BJ (cell line): ENCODE measurements around the gene CCDC18. TPM values are rescaled to one million over a fixed set of nuclear protein-coding genes. Genes with fewer than 3 reads are reported as not detected.

Experiments used
- CTCF ChIA-PET: fragments of 350-600 bp; formaldehyde crosslinking; extraction: SDS; loops from one replicate; lab custom pipeline; 2021; ENCODE audit warnings: antibody characterized with exemption, inconsistent platforms; lab: Yijun Ruan, JAX
- POLR2A ChIA-PET: fragments of 300-600 bp; sonication (Branson Sonifier 250); formaldehyde crosslinking; extraction: SDS; loops from one replicate; lab custom pipeline; 2021; ENCODE audit warnings: antibody characterized with exemption; lab: Charles Lee
- DNase-seq: peaks from one replicate; pipeline ENCODE4 v3.0.0-alpha.2; 2011; ENCODE audit warnings: low read depth
- H3K27me3 ChIP-seq: 2 replicates; pipeline ENCODE4 v1.6.0; 2011; ENCODE audit warnings: low read length; ENCODE audit not compliant: control insufficient read depth, insufficient read depth
- H3K36me3 ChIP-seq: 2 replicates; pipeline ENCODE4 v1.5.1; 2011; ENCODE audit warnings: low read length; ENCODE audit not compliant: control insufficient read depth, insufficient read depth
- H3K4me3 ChIP-seq: 2 replicates; pipeline ENCODE4 v1.5.1; 2011; ENCODE audit warnings: low read depth, mild to moderate bottlenecking, control low read depth, low read length
- polyA plus RNA-seq: library from polyadenylated mRNA; depleted of rRNA; stranded (reverse); fragments of >200 nt; gene quantifications from 2 replicates; pipeline ENCODE4 v1.2.3, GENCODE V29; 2011
- TF ChIP-seq, protein P1 (sequence below): IDR thresholded peaks from 2 replicates; pipeline ENCODE4 v1.5.1; 2011; ENCODE audit warnings: low read depth, mild to moderate bottlenecking, control low read depth, inconsistent platforms, low read length, moderate library complexity; ENCODE audit not compliant: insufficient read depth

Gene CCDC18
- polyA plus RNA-seq, 1 experiment, result 2.6 TPM

DNA sequence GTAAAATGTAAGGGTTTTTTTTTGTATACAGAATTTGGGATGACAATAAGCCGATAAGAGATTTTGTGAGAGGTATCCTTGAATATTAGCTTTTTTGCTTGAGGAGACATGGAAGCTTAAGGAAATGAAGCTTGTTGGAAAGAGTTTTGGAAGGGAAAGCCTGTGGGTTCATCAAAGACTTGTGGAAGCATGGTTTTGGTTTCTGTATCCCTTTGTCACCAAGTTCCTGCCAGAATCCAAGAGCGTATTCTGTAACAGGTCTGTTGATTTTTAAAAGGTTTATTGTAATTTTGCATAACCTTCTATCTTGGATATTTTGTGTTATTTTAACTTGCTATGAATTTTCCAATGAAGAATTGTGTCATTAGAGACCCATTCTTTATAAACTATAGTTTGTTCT lies 38.4 kb upstream of the CCDC18 start:
- no peaks in the 10 kb centered on the region for H3K27me3 ChIP-seq
- CTCF ChIA-PET, result no interaction called here

DNA sequence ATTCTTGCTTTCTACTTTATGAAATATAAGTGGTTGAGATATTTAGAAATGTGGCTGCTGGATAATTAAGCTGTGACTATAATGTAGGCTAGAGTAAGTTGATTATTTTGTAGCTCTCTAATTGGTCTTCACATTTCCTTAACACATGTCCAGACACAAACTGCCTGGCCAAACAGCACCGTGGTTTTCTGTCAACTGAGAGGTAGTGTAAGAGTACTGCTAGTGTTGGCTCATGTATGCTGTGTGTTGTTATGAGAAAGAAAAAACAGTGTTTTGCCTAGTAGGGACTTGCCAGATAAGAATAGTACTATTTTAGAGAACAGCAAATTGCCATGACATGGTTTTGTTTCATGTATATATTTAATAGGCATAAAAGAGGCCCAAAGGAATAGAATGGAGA lies 37.4 kb upstream of the CCDC18 start:
- TF ChIP-seq, protein P1, sequence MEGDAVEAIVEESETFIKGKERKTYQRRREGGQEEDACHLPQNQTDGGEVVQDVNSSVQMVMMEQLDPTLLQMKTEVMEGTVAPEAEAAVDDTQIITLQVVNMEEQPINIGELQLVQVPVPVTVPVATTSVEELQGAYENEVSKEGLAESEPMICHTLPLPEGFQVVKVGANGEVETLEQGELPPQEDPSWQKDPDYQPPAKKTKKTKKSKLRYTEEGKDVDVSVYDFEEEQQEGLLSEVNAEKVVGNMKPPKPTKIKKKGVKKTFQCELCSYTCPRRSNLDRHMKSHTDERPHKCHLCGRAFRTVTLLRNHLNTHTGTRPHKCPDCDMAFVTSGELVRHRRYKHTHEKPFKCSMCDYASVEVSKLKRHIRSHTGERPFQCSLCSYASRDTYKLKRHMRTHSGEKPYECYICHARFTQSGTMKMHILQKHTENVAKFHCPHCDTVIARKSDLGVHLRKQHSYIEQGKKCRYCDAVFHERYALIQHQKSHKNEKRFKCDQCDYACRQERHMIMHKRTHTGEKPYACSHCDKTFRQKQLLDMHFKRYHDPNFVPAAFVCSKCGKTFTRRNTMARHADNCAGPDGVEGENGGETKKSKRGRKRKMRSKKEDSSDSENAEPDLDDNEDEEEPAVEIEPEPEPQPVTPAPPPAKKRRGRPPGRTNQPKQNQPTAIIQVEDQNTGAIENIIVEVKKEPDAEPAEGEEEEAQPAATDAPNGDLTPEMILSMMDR, result no peak
- DNase-seq, result no peak

More for the DNA sequence above, 38.4 kb upstream of the CCDC18 start:
- Histone ChIP-seq H3K4me3 (no peak overlapping the region), H3K36me3 (no peaks in the 10 kb centered on the region)
- TF ChIP-seq, protein P1, result no peak
- POLR2A ChIA-PET, result no interaction called here
- no peak for DNase-seq

DNA sequence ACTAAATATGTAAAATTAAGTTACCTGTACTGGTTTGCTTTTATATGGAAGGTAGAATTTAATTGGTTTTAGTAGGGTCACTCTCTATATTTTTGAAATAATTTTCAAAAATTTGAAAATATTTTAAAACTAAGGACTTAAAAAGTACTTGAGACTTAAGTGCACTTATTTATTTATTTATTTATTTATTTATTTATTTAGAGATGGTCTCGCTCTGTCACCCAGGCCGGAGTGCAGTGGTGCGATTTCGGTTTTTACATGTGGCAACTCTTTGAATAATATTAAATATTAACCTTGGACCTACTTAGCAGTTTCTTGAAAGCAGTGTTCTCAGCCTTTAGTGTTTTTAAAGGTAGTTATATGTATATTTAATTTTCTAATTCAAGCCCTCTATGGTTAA lies 36.8 kb upstream of the CCDC18 start:
- TF ChIP-seq, protein P1, result no peak
- H3K4me3 ChIP-seq, result no peak overlapping the region
- H3K36me3 ChIP-seq, result no peaks in the 10 kb centered on the region; the same call in 1 of the 2 replicates
- CTCF ChIA-PET, result interaction anchor here (0.6 kb wide), 1 partner anchor 111 kb away, joined by 3 read pairs; no protein-coding TSS in a partner anchor
- no peaks in the 10 kb centered on the region for H3K27me3 ChIP-seq
- no peak for DNase-seq
- POLR2A ChIA-PET, result no interaction called here

More for the DNA sequence above, 37.4 kb upstream of the CCDC18 start:
- no peaks in the 10 kb centered on the region for H3K36me3 ChIP-seq
- H3K27me3 ChIP-seq, result no peaks in the 10 kb centered on the region
- POLR2A ChIA-PET, result no interaction called here
- CTCF ChIA-PET, result no interaction called here
- no peak overlapping the region for H3K4me3 ChIP-seq

DNA sequence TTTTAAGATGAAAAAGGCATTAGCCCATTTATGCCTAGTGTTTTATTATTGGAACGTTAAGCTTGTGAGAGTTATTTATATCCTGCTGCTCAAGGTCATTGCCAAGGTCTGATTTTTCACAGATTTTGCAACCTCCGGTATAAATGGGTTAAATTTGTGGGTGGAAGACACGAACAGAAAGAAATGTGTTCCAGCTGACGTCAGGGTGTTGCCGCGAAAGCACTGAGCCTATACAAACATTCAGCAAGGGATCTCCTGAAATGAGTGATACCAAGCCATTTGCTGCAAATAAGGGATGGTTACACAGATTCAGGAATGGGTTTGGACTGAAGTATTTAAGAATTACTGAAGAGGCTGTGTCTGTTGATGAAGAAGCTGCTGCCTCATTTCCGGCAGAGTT lies 32.5 kb upstream of the CCDC18 start:
- CTCF ChIA-PET, result no interaction called here
- POLR2A ChIA-PET, result no interaction called here

DNA sequence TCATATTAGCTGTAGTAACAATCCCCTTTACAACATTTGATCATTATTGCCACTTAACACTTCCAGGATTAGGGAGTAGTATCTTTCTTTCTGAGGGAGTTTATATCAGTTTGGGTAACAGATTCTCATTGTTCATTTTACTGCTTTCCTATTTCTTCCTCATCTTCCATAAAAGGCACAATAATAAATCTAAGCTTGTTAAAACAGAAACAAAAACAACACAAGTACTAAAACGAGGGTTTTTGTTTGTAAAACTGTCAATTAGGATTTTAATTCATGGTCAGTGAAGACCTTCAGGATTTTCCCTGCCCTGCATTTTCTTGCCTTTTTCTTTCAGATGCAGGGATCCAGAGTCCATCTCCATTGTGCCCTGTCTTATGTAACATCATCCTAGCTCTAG lies 29.8 kb upstream of the CCDC18 start:
- TF ChIP-seq, protein P1, result no peak
- ChIA-PET CTCF (no interaction called here), POLR2A (no interaction called here)
- no peaks in the 10 kb centered on the region; the same call in none of the 2 replicates for H3K36me3 ChIP-seq
- no peak for DNase-seq
- H3K4me3 ChIP-seq, result no peak overlapping the region
- H3K27me3 ChIP-seq, result no peaks in the 10 kb centered on the region

More for the DNA sequence above, 32.5 kb upstream of the CCDC18 start:
- TF ChIP-seq, protein P1, result no peak
- no peaks in the 10 kb centered on the region; the same call in none of the 2 replicates for H3K36me3 ChIP-seq
- H3K4me3 ChIP-seq, result no peak overlapping the region
- DNase-seq, result no peak
- no peaks in the 10 kb centered on the region for H3K27me3 ChIP-seq
